GM18517 (cell line): ENCODE results near the gene DDX24.

Source experiments
- ATAC-seq: cut with Tn5 transposase; IDR thresholded peaks from one replicate; pipeline ENCODE4 v1.9.1; 2021; ENCODE audit warnings: mild to moderate bottlenecking, moderate library complexity; ENCODE audit not compliant: unreplicated experiment

The DDX24 gene

GRCh38 chr14:94018308-94018707, 62.7 kb downstream of the DDX24 start:
- no peak for ATAC-seq

GRCh38 chr14:94016446-94016976, 64.5 kb downstream of the DDX24 start:
- ATAC-seq: no peak

DNA sequence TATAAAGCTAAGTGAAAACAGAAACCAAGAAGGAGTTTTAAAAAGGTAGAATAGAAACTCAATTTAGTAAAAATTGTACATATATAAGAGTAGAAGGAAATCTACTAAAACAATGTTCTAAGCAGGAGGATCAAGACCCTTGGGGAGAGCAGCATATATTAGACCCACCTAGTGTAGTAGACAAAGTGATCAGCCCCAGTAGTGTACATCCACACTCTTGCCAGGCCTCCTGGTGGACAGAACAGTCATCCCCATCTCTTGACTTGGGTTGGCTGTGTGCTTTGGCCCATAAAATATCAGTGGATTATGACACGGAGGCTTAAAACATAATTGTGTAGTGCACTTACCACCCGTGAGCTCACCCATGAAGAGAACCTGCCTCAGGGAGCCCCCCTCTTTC, 65.8 kb downstream of the DDX24 start:
- no peak for ATAC-seq

DNA sequence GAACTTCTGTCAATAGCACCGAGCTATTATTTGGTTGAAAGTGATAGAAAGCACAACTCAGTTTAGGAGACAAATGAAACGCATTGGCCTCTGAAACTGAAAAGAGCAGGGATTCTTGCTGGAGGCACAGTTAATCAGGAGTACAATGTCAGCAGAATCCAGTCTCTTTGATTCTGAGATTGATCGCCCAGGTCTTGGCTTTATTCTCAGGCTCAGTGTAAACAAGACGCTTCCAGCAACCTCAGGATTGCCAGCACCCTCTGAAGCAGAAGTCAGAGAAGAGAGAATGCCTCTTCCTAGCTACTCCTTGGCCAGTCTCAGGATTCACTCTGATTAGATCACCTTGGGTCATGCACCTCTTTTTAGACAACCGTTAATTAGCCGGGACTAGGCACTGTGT, 66.6 kb downstream of the DDX24 start:
- ATAC-seq: no peak

DNA sequence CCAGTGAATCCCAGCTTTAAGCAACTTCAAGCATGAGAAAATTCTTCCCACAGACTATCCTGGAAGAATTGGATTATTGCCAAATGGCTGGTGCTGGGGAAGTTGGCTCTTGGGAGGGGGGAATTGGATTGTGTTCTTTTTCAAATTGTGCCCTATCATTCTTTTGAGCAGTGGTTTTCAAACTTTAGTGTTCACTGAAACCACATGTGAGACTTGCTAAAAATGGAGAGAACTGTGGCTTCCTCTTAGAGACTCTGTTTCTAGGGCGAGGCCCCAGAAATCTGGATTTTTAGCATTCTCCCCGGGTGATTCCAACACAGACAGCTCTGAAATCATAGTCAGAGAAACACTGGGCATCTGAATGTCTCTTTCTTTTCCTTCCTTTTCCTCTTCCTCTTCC, 69.2 kb downstream of the DDX24 start:
- no peak for ATAC-seq

GRCh38 chr14:94010625-94011024, 70.4 kb downstream of the DDX24 start:
- no peak for ATAC-seq

DNA sequence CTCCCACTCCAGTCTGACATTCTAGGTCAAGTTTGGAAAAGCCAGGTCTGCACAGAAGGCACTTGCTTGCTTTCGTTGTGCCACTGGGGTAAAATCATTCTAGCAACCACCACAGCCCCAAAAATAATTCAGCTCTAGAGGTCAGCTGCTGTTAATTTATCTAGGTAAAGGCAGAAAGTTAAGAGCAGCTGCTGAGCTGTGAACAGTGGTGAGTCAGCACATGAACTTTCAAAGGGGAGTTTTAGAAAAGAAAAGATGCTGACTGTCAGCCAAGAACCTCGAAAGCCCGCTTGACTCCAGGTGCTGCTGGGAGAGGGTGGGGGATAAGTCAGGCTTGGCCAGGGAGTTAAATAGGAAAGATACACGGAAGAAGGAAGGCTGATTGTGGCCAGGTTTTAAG, 71.2 kb downstream of the DDX24 start:
- no peak for ATAC-seq

GRCh38 chr14:94008234-94008633, 72.8 kb downstream of the DDX24 start:
- ATAC-seq: no peak

DNA sequence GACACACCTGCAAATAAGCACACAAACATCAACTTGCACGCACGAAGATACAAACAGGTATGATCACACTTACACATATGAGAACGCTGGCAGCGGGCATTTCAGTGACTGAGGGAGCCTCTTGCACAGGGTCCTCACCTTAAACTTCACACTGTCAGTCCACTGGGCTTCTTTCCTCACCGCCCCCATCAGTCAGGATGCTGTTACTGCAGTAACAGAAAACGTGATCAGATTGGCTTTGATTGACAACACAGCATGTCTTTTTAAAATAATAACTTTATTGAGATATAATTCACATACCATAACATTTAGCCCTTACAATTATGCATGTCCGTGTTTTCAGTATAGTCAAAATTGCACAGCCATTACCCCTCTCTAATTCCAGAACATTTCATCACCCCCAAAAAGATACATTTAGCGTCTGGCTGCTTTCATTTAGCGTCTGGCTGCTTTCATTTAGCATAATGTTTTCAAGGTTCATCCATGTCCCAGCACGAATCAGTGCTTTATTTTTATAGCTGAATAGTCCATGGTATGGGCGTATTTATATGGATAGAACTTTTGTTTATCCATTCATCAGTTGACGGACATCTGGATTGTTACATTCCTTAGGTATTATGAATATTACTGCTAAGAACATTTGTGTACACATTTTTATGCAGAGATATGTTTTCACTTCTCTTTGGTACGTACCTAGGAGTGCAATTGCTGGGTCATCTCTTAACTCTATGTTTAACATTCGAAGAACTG, 75.5 kb downstream of the DDX24 start:
- ATAC-seq: no peak

DNA sequence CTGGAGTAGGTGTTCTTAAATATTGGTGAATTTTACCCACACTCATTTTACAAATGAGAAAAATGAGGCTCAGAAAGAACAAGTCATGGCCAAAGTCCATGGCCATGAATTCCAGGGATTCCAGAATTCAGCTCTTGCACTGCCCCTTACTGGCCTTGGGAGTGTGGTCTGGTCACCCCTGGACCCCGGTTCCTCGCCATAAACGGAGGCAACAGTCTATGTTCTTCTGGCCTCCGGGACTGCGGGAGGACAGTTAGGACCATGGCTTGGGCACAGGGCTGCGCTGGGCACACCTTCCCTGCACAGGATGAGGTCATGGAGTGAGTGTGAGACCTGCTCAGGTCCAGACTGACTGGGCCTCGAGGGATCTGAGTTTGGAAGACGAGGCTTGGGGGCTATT, 77.0 kb downstream of the DDX24 start:
- ATAC-seq: no peak

GRCh38 chr14:94003397-94003796, 77.6 kb downstream of the DDX24 start:
- ATAC-seq: no peak

DNA sequence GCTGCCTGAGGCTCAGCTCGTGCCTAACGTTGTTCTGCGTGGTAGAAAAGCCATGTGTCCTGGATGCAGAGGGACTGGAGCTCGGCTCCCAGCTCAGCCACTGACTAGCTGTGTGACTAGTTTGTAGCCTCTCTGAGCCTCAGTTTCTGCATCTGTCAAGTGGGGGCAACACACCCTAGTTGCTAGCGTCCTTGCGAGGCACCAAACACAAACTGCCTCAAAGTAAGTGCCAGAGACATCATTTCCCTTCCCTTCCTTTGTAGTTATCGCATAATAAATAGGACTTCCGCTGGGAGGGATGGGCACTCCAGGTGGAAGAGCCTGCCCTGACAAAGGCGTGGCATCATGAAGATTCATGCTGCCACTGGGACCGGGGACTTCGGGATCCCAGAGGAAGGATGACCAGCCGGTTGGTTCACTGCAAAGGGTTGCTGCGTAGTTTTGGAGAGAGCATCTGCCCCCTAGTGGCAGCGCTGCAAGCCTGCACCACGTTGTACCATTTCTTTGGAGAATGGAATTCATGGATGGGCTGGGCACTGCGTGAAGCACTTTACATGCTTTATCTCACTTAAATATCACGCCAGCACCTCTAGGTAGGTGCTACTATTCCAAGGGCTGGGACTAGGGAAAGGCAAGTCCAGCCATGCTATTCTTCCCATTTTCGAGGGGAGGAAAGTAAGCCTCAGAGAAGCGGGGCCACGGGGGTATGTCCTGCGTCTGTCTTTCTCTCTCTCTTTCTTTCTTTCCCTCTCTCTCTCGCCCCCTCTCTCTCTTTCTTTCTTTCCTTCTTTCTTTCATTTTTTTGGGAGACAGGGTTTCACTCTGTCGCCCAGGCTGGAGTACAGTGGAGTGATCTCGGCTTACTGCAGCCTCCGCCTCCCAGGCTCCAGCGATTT, 79.3 kb downstream of the DDX24 start:
- no peak for ATAC-seq

- ATAC-seq: no peak
These were observed 80.0 kb downstream of the DDX24 start for GRCh38 chr14:94001016-94001415.

DNA sequence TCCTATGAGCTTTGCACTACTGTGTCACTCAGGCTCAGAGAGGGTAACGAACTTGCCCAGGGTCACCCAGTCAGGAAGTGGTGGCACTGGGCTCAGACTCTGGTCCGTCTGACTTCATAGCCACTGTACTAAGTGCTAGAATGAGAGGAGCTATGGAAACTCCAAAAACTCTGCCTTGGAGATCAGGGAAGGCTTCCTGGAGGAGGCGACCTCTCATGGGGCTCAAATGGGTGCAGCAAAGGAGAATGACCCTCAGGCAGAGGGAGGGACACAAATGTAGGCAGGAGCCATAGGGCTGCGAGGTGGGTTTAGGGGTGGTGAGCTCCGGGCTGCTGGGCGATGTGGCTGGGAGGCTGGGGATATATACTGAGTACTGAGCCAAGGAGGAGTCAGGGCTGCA, 80.7 kb downstream of the DDX24 start:
- no peak for ATAC-seq

- ATAC-seq: no peak
These were observed 81.4 kb downstream of the DDX24 start for GRCh38 chr14:93999573-93999972.

DNA sequence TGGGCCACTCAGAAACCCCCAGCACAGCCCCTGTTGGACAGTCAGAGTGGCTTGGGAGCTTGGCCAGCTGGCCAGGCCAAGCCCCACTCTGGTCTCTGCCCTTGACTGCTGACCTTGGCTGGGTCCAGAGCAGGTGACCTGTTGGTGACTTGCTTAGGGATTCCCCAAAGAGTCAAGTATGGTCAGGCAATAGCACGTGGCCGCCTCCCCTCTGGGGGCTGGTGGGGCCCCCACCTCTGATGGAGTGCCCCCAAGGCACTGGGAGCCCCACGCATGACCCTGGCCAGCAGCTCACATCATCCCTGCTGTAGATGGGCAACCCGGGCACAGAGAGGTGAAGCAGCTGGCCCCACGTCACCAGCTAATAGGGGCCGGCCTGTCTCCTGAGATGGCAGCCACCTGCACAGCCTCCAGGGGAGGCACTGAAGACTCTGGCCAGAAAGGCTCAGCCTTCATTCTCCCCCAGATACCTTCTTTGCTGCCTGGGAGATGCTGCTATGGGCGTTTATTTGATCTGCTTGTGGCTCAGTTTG, 82.1 kb downstream of the DDX24 start:
- ATAC-seq: no peak
